Fibroblast of lung (primary cell): ENCODE measurements around the gene EIF1AD.

Source experiments
- CTCF ChIP-seq, 2 donors: IDR thresholded peaks in 1 of 2; conservative IDR thresholded peaks in 1 of 2; 1 replicate in 1 of 2; 2 replicates in 1 of 2; pipeline ENCODE4 v1.5.1; 2011 to 2012; ENCODE audit warnings: low read length in 2 of 2, control low read depth in 1 of 2, inconsistent platforms in 1 of 2, low read depth in 1 of 2, mild to moderate bottlenecking in 1 of 2
- EZH2 ChIP-seq: IDR thresholded peaks from 2 replicates; pipeline ENCODE4 v1.5.1; 2012; ENCODE audit warnings: low read length, control low read depth, mild to moderate bottlenecking; ENCODE audit errors: missing control alignments

- TF ChIP-seq CTCF (conservative IDR thresholded peaks at IDR 0.05 in 1 of 2, IDR thresholded peaks at IDR 0.05 in 1 of 2; ENCODE audit: low read depth in 1 of 2, low read length in 2 of 2) (no peak), EZH2 (no peak)
These were observed 19.0 kb downstream of the EIF1AD start for GRCh38 chr11:65982824-65983588.
